ENCODE results near the gene TEAD4. TPM values are rescaled to one million over a fixed set of nuclear protein-coding genes. Genes with fewer than 3 reads are reported as not detected.

Gene TEAD4
- total and polyA plus RNA-seq, 2 donors (not counting 1 experiment from before 2014, with no cell fraction given) = 6.3 to 14.3 TPM

Other genes with a start within 250 kb of the TEAD4 start
- 41.3 and 42.6 TPM in 2 replicates for gene FKBP4, start 164.4 kb upstream of the TEAD4 start, total RNA-seq
- 23.0 and 32.7 TPM in 2 replicates for gene FKBP4, start 164.4 kb upstream of the TEAD4 start, polyA plus RNA-seq
- 11.0 and 13.5 TPM in 2 replicates for gene ITFG2, start 146.7 kb upstream of the TEAD4 start, total RNA-seq
- gene ITFG2, start 146.7 kb upstream of the TEAD4 start, polyA plus RNA-seq = 17.5 and 18.2 TPM in 2 replicates
- gene NRIP2, start 124.4 kb upstream of the TEAD4 start, total RNA-seq = under 0.01 and 0.17 TPM in 2 replicates
- gene NRIP2, start 124.4 kb upstream of the TEAD4 start, polyA plus RNA-seq = 0.08 and 0.21 TPM in 2 replicates
- not detected in 2 replicates for gene TEX52, start 102.4 kb upstream of the TEAD4 start, total RNA-seq
- not detected in 2 replicates for gene TEX52, start 102.4 kb upstream of the TEAD4 start, polyA plus RNA-seq
- gene FOXM1, start 82.2 kb upstream of the TEAD4 start, total RNA-seq = 1.3 and 7.3 TPM in 2 replicates
- 14.6 and 71.3 TPM in 2 replicates for gene FOXM1, start 82.2 kb upstream of the TEAD4 start, polyA plus RNA-seq
- 16.7 and 29.7 TPM in 2 replicates for gene RHNO1, start 82.2 kb upstream of the TEAD4 start, total RNA-seq
- 33.2 and 42.5 TPM in 2 replicates for gene RHNO1, start 82.2 kb upstream of the TEAD4 start, polyA plus RNA-seq
- gene TULP3, start 68.5 kb upstream of the TEAD4 start, total RNA-seq = 30.0 and 39.3 TPM in 2 replicates
- gene TULP3, start 68.5 kb upstream of the TEAD4 start, polyA plus RNA-seq = 47.0 and 54.4 TPM in 2 replicates
- gene TSPAN9, start 118.0 kb downstream of the TEAD4 start, total RNA-seq = 26.7 and 35.2 TPM in 2 replicates
- gene TSPAN9, start 118.0 kb downstream of the TEAD4 start, polyA plus RNA-seq = 31.1 and 32.6 TPM in 2 replicates